GM12864 (cell line): ENCODE results near the gene NEK6.

ENCODE experiments used
- DNase-seq: peaks from one replicate; pipeline ENCODE4 v3.0.0-alpha.2; 2011; ENCODE audit warnings: low read depth
- H3K4me3 ChIP-seq: 2 replicates; pipeline ENCODE4 v1.5.1; 2011; ENCODE audit warnings: mild to moderate bottlenecking, low read depth, low read length, control low read depth
- CTCF ChIP-seq: IDR thresholded peaks from 2 replicates; pipeline ENCODE4 v1.5.1; 2011; ENCODE audit warnings: low read depth, mild to moderate bottlenecking, moderate library complexity, low read length, control low read depth, inconsistent platforms; ENCODE audit errors: missing control alignments

Gene NEK6

GRCh38 chr9:124364141-124364540 is 106.4 kb downstream of the NEK6 start:
- no peak for DNase-seq
- no peak overlapping the region for H3K4me3 ChIP-seq
- TF ChIP-seq CTCF: no peak

GRCh38 chr9:124365036-124365435 is 107.3 kb downstream of the NEK6 start:
- no peak for TF ChIP-seq CTCF

GRCh38 chr9:124366476-124367220 is 108.9 kb downstream of the NEK6 start:
- no peak for DNase-seq
- TF ChIP-seq CTCF: no peak
- H3K4me3 ChIP-seq: no peak overlapping the region

More at GRCh38 chr9:124365036-124365435, 107.3 kb downstream of the NEK6 start:
- H3K4me3 ChIP-seq: no peak overlapping the region
- no peak for DNase-seq

- TF ChIP-seq CTCF: no peak
- H3K4me3 ChIP-seq: no peak overlapping the region
- no peak for DNase-seq
Observed at GRCh38 chr9:124368692-124369091, 110.9 kb downstream of the NEK6 start.

GRCh38 chr9:124369231-124369797 is 111.6 kb downstream of the NEK6 start:
- DNase-seq: no peak

GRCh38 chr9:124370896-124371582 is 113.3 kb downstream of the NEK6 start:
- no peak for DNase-seq
- TF ChIP-seq CTCF: no peak
- no peak overlapping the region for H3K4me3 ChIP-seq

More at GRCh38 chr9:124369231-124369797, 111.6 kb downstream of the NEK6 start:
- no peak overlapping the region for H3K4me3 ChIP-seq
- TF ChIP-seq CTCF: no peak

GRCh38 chr9:124372038-124372437 is 114.3 kb downstream of the NEK6 start:
- no peak overlapping the region for H3K4me3 ChIP-seq
- TF ChIP-seq CTCF: no peak
- DNase-seq: no peak
